ENCODE measurements around the gene TCF4. TPM values are rescaled to one million over a fixed set of nuclear protein-coding genes. Genes with fewer than 3 reads are reported as not detected.

The TCF4 gene
- total RNA-seq, 1 experiment from 2014 or later = 143 TPM

GRCh38 chr18:55328301-55328700 is 259.7 kb downstream of the TCF4 start:
- DNase-seq (ENCODE audit: low spot score) = no peak
- BruUV-seq (replicated peaks) = no TSS peak
- TF ChIP-seq, protein P1, sequence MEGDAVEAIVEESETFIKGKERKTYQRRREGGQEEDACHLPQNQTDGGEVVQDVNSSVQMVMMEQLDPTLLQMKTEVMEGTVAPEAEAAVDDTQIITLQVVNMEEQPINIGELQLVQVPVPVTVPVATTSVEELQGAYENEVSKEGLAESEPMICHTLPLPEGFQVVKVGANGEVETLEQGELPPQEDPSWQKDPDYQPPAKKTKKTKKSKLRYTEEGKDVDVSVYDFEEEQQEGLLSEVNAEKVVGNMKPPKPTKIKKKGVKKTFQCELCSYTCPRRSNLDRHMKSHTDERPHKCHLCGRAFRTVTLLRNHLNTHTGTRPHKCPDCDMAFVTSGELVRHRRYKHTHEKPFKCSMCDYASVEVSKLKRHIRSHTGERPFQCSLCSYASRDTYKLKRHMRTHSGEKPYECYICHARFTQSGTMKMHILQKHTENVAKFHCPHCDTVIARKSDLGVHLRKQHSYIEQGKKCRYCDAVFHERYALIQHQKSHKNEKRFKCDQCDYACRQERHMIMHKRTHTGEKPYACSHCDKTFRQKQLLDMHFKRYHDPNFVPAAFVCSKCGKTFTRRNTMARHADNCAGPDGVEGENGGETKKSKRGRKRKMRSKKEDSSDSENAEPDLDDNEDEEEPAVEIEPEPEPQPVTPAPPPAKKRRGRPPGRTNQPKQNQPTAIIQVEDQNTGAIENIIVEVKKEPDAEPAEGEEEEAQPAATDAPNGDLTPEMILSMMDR (conservative IDR thresholded peaks at IDR 0.05; ENCODE audit: low read depth, low read length) = no peak
- TF ChIP-seq EZH2 (IDR thresholded peaks at IDR 0.05; ENCODE audit: borderline replicate concordance, low read depth, low read length, poor library complexity, severe bottlenecking) = no peak
- intact Hi-C loops (cut with micrococcal nuclease; ENCODE audit: unreplicated experiment) = no loop called here
- ChIA-PET CTCF (no interaction called here), POLR2A (ENCODE audit: low non-redundant PET) (interaction anchor here (0.7 kb wide), 1 partner anchor 15 kb away, joined by 3 read pairs; no protein-coding TSS in a partner anchor)
- Histone ChIP-seq H3K4me3 (ENCODE audit: low read depth, low read length, poor library complexity, severe bottlenecking) (no peak overlapping the region), H3K27me3 (replicated peaks; ENCODE audit: insufficient read depth, low read depth, low read length, poor library complexity) (no peaks in the 10 kb centered on the region), H3K36me3 (ENCODE audit: insufficient read depth, low read length, poor library complexity, severe bottlenecking) (no peaks in the 10 kb centered on the region), H3K4me1 (ENCODE audit: insufficient read depth, low read length, poor library complexity, severe bottlenecking) (peaks cover 39% of the 10 kb centered on the region), H3K27ac (ENCODE audit: low read depth, low read length, poor library complexity, severe bottlenecking) (no peak overlapping the region), H3K9me3 (ENCODE audit: low read depth, low read length, poor library complexity, severe bottlenecking) (no peaks in the 10 kb centered on the region)

DNA sequence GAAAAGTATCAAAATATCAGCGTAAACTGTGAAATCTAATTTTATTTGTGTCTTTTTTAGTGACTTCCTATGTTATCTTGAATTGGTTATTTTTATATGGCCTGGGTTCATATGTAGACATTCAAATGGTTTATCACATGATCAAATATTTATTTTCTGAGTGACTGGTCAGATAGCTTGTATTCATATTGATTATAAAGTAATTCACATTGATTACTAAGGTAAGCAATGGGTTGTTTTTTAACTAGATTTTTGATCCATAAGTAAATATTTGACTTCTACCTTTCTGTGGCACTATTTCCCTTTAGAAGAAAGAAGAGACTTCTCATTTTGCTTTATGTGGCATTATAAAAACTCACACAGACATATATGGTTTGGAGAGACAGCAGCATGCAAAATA is 260.5 kb downstream of the TCF4 start:
- ChIA-PET CTCF (no interaction called here), POLR2A (ENCODE audit: low non-redundant PET) (interaction anchor here (0.7 kb wide), 1 partner anchor 16 kb away, joined by 3 read pairs; no protein-coding TSS in a partner anchor)
- Histone ChIP-seq H3K27ac (ENCODE audit: low read depth, low read length, poor library complexity, severe bottlenecking) (peak overlapping the region; percentile 0), H3K36me3 (ENCODE audit: insufficient read depth, low read length, poor library complexity, severe bottlenecking) (no peaks in the 10 kb centered on the region), H3K27me3 (replicated peaks; ENCODE audit: insufficient read depth, low read depth, low read length, poor library complexity) (no peaks in the 10 kb centered on the region), H3K4me1 (ENCODE audit: insufficient read depth, low read length, poor library complexity, severe bottlenecking) (peaks cover 39% of the 10 kb centered on the region), H3K4me3 (ENCODE audit: low read depth, low read length, poor library complexity, severe bottlenecking) (no peak overlapping the region), H3K9me3 (ENCODE audit: low read depth, low read length, poor library complexity, severe bottlenecking) (no peaks in the 10 kb centered on the region)
- no peak for TF ChIP-seq EZH2 (IDR thresholded peaks at IDR 0.05; ENCODE audit: borderline replicate concordance, low read depth, low read length, poor library complexity, severe bottlenecking)
- TF ChIP-seq, protein P1 (conservative IDR thresholded peaks at IDR 0.05; ENCODE audit: low read depth, low read length) = no peak
- no TSS peak for BruUV-seq (replicated peaks)
- no peak for DNase-seq (ENCODE audit: low spot score)
- intact Hi-C loops (cut with micrococcal nuclease; ENCODE audit: unreplicated experiment) = no loop called here

DNA sequence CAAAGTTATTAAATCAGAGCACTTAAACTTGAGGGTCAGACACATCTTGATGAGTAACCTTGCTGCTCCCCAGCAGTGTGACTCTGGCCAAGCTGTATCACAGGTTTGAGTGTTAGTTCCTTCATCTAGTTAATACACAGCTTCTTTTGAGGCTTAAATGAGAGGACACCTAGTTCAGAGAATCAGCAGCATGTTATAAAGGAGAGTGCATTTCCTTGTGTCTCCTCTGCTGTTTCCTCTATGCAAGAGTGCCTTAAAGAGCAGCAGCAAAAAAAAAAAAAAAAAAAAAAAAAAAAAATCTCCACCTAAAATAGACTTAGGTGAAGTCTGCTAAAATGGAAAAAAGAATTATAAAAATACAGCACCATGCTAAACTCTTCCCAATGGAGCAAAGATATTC is 261.9 kb downstream of the TCF4 start:
- no peaks in the 10 kb centered on the region for H3K9me3 ChIP-seq (ENCODE audit: low read depth, low read length, poor library complexity, severe bottlenecking)
- ChIA-PET POLR2A (ENCODE audit: low non-redundant PET) (no interaction called here), CTCF (no interaction called here)
- no peak overlapping the region for H3K27ac ChIP-seq (ENCODE audit: low read depth, low read length, poor library complexity, severe bottlenecking)
- DNase-seq (ENCODE audit: low spot score) = no peak
- TF ChIP-seq, protein P1 (conservative IDR thresholded peaks at IDR 0.05; ENCODE audit: low read depth, low read length) = no peak
- no peak for TF ChIP-seq EZH2 (IDR thresholded peaks at IDR 0.05; ENCODE audit: borderline replicate concordance, low read depth, low read length, poor library complexity, severe bottlenecking)
- peaks cover 39% of the 10 kb centered on the region for H3K4me1 ChIP-seq (ENCODE audit: insufficient read depth, low read length, poor library complexity, severe bottlenecking)
- intact Hi-C loops (cut with micrococcal nuclease; ENCODE audit: unreplicated experiment) = no loop called here
- no peaks in the 10 kb centered on the region for H3K36me3 ChIP-seq (ENCODE audit: insufficient read depth, low read length, poor library complexity, severe bottlenecking)
- no peaks in the 10 kb centered on the region for H3K27me3 ChIP-seq (replicated peaks; ENCODE audit: insufficient read depth, low read depth, low read length, poor library complexity)
- BruUV-seq (replicated peaks) = no TSS peak
- no peak overlapping the region for H3K4me3 ChIP-seq (ENCODE audit: low read depth, low read length, poor library complexity, severe bottlenecking)

Data from A673 (cell line).